Keratinocyte (primary cell): ENCODE results near the gene USP20.

Experiments used
- EZH2 ChIP-seq: IDR thresholded peaks from one replicate; pipeline ENCODE4 v1.6.1; 2012; ENCODE audit warnings: inconsistent platforms, mild to moderate bottlenecking, low read length, moderate library complexity
- TF ChIP-seq, protein P1 (sequence below), 3 experiments: IDR thresholded peaks in 1 of 3; conservative IDR thresholded peaks in 1 of 3; optimal IDR thresholded peaks in 1 of 3; 2 replicates in 2 of 3; 3 replicates in 1 of 3; pipeline versions ENCODE3 to v1.5.1; 2011; ENCODE audit warnings: low read length in 3 of 3, mild to moderate bottlenecking in 3 of 3, moderate library complexity in 2 of 3, control low read depth in 1 of 3, inconsistent platforms in 1 of 3; ENCODE audit not compliant: insufficient read depth in 2 of 3; ENCODE audit errors: extremely low read depth in 1 of 3

- TF ChIP-seq, protein P1, sequence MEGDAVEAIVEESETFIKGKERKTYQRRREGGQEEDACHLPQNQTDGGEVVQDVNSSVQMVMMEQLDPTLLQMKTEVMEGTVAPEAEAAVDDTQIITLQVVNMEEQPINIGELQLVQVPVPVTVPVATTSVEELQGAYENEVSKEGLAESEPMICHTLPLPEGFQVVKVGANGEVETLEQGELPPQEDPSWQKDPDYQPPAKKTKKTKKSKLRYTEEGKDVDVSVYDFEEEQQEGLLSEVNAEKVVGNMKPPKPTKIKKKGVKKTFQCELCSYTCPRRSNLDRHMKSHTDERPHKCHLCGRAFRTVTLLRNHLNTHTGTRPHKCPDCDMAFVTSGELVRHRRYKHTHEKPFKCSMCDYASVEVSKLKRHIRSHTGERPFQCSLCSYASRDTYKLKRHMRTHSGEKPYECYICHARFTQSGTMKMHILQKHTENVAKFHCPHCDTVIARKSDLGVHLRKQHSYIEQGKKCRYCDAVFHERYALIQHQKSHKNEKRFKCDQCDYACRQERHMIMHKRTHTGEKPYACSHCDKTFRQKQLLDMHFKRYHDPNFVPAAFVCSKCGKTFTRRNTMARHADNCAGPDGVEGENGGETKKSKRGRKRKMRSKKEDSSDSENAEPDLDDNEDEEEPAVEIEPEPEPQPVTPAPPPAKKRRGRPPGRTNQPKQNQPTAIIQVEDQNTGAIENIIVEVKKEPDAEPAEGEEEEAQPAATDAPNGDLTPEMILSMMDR (optimal IDR thresholded peaks at IDR 0.05 in 1 of 3, IDR thresholded peaks at IDR 0.05 in 1 of 3, conservative IDR thresholded peaks at IDR 0.05 in 1 of 3; ENCODE audit: extremely low read depth in 1 of 3, insufficient read depth in 2 of 3, low read length in 3 of 3): no peak
- no peak for TF ChIP-seq EZH2
Measured at GRCh38 chr9:129919277-129919676, 84.0 kb downstream of the USP20 start.
